Fibroblast of mammary gland (primary cell): ENCODE measurements around the gene ATG7.
"Not testable (repeated sequence)": the region's sequence is repeated elsewhere in the genome, so short reads cannot be mapped to it uniquely, and the experiment has no call there.

ENCODE experiments used
- DNase-seq: peaks from one replicate; pipeline ENCODE4 v3.0.0-alpha.2; 2010; ENCODE audit warnings: low read depth
- H3K4me3 ChIP-seq: 2 replicates; pipeline ENCODE4 v1.5.1; 2011; ENCODE audit warnings: low read depth, mild to moderate bottlenecking, low read length, moderate library complexity; ENCODE audit not compliant: control insufficient read depth
- TF ChIP-seq, protein P1 (sequence below): conservative IDR thresholded peaks from 2 replicates; pipeline ENCODE4 v1.5.1; 2011; ENCODE audit warnings: low read depth, low read length, inconsistent platforms; ENCODE audit not compliant: control insufficient read depth, insufficient read depth

The ATG7 gene

DNA sequence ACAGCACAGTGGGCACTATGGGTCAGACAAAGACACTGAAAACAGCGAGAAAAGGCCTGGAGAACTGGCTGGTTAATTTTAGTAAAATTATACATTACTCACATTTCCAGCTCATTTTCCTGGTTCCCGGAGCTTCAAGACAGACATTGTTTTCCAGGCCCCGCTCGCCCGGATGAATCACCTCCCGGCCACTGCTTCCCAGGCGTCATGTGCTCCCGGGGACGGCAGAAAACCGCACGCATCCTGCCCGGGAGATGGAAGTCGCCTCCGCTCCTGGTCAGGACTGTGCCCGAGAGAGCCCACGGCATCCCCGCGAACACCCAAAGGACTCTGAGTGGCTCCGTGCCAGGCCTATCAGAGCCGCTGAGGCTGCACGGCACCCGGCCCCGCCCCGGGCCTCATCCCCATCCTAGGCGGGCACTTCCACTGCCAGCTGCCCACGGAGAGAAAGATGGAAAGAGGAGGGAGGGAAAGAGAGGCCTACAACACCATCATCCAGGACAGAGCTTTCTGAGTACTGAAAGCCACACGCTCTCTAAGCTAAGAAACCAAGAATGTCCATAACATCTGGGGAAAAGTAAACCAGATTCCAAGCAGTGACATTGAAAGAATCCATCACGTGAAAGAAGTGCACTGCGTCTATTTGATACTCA, 296.4 kb downstream of the ATG7 start:
- TF ChIP-seq, protein P1, sequence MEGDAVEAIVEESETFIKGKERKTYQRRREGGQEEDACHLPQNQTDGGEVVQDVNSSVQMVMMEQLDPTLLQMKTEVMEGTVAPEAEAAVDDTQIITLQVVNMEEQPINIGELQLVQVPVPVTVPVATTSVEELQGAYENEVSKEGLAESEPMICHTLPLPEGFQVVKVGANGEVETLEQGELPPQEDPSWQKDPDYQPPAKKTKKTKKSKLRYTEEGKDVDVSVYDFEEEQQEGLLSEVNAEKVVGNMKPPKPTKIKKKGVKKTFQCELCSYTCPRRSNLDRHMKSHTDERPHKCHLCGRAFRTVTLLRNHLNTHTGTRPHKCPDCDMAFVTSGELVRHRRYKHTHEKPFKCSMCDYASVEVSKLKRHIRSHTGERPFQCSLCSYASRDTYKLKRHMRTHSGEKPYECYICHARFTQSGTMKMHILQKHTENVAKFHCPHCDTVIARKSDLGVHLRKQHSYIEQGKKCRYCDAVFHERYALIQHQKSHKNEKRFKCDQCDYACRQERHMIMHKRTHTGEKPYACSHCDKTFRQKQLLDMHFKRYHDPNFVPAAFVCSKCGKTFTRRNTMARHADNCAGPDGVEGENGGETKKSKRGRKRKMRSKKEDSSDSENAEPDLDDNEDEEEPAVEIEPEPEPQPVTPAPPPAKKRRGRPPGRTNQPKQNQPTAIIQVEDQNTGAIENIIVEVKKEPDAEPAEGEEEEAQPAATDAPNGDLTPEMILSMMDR: no peak
- H3K4me3 ChIP-seq: peak overlapping the region; percentile 34
- DNase-seq: peak; percentile 95

DNA sequence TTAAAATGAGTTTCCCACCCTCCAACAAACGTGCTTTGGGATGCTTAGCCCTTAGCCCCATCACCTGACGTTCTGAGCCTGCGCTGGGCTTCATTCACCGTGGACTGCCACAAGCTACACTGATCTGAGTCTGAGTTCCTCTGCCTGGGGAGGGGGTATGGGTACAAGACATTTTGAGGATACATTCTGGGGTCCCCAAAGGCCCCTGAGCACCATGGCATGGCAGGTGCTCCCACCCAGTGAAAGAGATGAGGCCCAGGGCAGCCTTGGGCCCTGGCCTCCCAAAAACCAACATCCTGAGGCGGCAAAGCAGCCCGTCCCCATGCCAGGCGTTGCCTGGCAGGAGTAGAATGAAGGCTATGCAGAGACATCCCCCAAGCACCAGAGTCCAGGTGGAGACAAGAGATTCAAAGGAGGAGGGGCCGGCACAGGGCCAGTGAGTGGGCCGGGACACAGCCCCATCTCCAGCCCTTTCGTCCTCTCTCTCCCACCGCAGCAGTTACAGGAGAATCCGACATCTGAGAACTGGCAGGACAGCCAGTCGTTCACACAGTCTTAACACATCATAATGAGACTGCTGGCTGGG, 297.1 kb downstream of the ATG7 start:
- TF ChIP-seq, protein P1: no peak
- DNase-seq: no peak
- H3K4me3 ChIP-seq: peak overlapping the region; percentile 34

DNA sequence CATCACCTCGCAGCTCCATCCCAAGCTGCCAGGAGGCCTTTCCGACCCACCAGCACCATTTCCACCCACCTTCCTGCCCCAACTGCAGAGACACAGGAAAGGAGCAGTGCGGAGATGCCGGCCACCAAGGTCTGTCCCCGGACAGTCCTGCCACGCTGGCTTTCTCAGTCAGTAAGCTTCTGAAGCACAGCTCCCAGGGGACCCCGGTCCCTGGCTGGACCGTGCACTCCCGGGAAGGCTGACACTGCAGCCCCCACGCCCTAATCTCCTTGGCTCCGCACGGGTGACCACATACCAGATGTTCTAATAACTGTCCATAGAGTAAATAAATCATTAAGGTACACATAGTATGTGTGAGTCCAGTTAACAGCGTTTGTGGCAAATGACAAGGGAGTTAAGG, 298.1 kb downstream of the ATG7 start:
- no peak overlapping the region for H3K4me3 ChIP-seq
- TF ChIP-seq, protein P1: no peak
- DNase-seq: peak; percentile 34

DNA sequence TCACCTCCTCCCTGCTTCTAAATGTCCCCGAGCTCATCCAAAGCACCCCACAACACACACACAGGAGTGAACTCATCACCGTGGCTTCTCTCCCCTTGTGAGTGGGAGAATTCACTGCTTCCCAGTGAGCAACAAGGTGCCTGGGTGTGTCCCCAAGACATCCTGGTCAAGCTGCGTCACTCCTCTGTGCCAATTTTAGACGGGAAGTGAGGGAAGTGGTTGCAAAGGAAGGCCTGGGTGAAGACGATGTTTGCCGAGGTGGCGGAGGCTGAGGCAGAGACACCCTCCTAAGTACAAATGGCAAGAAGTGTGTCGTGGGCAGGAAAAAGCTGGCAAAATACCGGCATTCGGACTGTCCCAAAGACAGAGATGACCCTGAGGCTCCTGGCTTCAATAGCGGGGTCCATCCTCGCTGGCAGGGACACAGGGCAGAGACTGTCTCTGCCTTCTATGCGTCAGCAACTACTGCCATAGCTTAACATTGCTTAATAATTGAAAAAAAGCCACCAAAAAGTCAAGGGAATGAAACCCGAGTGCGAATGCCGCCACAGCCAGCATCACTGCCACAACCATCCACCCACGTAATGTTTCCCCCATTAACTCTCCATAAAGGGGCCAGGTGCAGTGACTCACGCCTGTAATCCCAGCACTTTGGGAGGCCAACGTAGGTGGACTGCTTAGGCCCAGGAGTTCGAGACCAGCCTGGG, 298.7 kb downstream of the ATG7 start:
- TF ChIP-seq, protein P1: no peak
- peak; percentile 76 for DNase-seq
- H3K4me3 ChIP-seq: no peak overlapping the region

DNA sequence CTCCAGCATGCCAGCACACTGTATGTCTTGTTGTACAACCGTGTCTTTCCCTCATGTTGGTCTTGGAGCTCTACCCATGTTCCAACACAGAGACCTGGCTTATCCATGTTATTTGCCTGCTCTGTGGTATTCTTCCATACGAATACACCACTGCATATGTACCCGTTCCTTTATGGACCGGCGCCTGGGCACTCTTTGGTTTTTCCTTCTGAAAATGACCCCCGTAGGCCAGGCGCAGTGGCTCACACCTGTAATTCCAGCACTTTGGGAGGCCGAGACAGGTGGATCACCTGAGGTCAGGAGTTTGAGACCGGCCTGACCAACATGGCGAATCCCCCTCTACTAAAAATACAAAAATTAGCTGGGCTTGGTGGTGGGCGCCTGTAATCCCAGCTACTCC, 300.5 kb downstream of the ATG7 start:
- not testable (repeated sequence) for DNase-seq, H3K4me3 ChIP-seq

DNA sequence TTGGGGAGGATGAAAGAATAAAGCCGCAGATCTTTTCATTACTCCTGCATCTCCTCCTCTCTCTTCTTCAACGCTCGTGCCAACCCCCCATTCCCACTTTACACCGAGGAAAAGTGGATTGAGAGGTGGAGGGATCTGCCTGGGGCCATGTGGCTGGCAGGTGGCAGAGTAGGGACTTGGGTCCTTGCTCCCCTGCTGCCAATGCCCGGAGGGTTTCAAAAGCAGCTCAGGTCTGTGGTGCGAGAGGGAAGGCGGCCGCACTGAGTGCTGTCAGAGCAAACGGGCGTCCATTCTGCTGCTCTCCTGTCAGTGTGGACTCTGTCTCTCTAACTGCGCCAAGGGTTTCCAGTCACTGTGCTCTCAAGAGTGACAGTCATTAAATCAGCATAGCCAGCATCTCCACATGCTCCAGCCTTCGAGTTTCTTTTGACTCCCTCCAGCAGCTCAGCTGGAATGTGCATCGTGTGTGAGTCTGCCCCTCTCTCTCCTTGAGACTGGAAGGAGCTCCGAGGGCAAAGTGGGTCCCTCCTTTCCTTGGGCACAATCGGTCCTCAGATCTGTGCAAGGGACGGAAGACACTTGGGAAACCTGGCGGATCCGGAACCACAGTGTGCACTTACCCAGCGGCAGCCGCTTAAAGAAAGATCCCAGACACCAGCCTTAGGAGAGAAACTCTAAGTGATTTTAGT, 302.9 kb downstream of the ATG7 start:
- no peak overlapping the region for H3K4me3 ChIP-seq
- DNase-seq: no peak
- TF ChIP-seq, protein P1: no peak

DNA sequence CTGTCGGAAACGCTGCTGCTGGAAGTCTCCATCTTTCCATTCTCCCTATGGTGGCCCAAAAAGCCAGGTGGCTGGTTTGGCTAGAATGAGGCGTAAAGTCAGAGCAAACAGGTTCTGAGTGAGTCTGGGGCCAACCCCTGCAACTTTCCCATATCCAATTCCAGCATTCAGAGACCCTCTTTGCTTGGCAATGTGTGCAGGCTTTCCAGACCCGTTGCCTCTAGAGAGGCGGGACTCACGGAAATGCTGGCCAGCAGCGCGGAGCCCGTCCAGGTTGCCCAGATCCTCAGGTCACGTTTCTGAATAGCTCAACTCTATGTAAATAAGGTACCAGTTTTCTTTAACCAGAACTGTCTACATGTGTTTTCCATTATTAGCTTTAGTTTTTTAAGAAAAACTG, 303.5 kb downstream of the ATG7 start:
- TF ChIP-seq, protein P1: no peak
- no peak overlapping the region for H3K4me3 ChIP-seq
- no peak for DNase-seq
